ENCODE data around the gene ELAVL1. TPM values are rescaled to one million over a fixed set of nuclear protein-coding genes. Genes with fewer than 3 reads are reported as not detected.

Gene ELAVL1
- total and polyA plus RNA-seq, 2 donors (not counting 1 experiment from before 2014, with no cell fraction given) = 21.8 to 63.5 TPM

DNA sequence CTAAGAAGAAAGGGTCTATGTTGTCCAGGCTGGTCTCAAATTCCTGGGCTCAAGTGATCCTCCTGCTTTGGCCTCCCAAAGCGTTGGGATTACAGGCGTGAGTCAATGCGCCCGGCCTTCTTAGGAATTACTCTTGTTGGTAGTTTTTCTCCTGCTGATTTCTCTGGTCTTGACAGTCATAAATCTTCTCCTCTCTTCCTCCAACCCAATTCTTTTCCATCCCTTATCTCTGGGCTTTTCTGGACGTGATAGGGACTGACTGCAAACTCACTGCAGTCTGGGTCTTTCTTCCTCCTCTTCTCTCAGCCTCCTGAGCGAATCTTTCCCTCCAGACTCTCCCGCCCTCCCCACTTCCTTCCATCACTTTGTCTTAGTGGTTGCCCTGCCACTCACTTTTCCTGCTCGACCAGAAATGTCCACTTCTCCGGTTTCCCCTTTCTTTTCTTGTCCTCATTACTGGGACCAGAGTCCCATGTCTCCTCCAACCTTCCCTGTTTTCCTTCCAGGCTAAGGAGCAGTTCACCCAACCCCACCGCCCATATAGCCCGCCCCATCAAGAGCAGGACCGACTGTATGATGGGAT is 40.1 kb downstream of the ELAVL1 start:
- TF ChIP-seq EZH2 (IDR thresholded peaks at IDR 0.05; ENCODE audit: borderline replicate concordance, insufficient read depth, low read depth, low read length, poor library complexity, severe bottlenecking) = no peak
- TF ChIP-seq, protein P1, sequence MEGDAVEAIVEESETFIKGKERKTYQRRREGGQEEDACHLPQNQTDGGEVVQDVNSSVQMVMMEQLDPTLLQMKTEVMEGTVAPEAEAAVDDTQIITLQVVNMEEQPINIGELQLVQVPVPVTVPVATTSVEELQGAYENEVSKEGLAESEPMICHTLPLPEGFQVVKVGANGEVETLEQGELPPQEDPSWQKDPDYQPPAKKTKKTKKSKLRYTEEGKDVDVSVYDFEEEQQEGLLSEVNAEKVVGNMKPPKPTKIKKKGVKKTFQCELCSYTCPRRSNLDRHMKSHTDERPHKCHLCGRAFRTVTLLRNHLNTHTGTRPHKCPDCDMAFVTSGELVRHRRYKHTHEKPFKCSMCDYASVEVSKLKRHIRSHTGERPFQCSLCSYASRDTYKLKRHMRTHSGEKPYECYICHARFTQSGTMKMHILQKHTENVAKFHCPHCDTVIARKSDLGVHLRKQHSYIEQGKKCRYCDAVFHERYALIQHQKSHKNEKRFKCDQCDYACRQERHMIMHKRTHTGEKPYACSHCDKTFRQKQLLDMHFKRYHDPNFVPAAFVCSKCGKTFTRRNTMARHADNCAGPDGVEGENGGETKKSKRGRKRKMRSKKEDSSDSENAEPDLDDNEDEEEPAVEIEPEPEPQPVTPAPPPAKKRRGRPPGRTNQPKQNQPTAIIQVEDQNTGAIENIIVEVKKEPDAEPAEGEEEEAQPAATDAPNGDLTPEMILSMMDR (IDR thresholded peaks at IDR 0.05) = no peak
- Histone ChIP-seq H3K27ac (ENCODE audit: low read length in 2 of 2) (no peak overlapping the region), H2AFZ (ENCODE audit: insufficient read depth, low read depth, low read length, poor library complexity, severe bottlenecking) (no peak overlapping the region), H4K20me1 (ENCODE audit: control insufficient read depth, insufficient read depth, low read length, poor library complexity, severe bottlenecking) (no peaks in the 10 kb centered on the region), H3K9me3 (ENCODE audit: control extremely low read depth in 1 of 3, control insufficient read depth in 2 of 3, insufficient read depth in 1 of 3, low read length in 2 of 3) (no peaks in the 10 kb centered on the region), H3K4me1 (ENCODE audit: control insufficient read depth in 2 of 2, insufficient read depth in 2 of 2, low read length in 2 of 2) (no peaks in the 10 kb centered on the region), H3K79me2 (ENCODE audit: control insufficient read depth, insufficient read depth, low read length) (no peaks in the 10 kb centered on the region), H3K36me3 (replicated peaks in 1 of 2; ENCODE audit: control extremely low read depth in 1 of 2, control insufficient read depth in 1 of 2, extremely low read depth in 1 of 2, insufficient read depth in 2 of 2, low read length in 1 of 2) (peaks cover 3 to 65% of the 10 kb centered on the region in 2 experiments), H3K9ac (ENCODE audit: low read length) (no peak overlapping the region), H3K27me3 (replicated peaks in 1 of 4; ENCODE audit: control extremely low read depth in 1 of 4, control insufficient read depth in 3 of 4, insufficient read depth in 4 of 4, low read length in 3 of 4) (no peaks in the 10 kb centered on the region), H3K4me3 (ENCODE audit: control extremely low read depth in 1 of 5, extremely low read depth in 1 of 5, insufficient read depth in 1 of 5, low read depth in 2 of 5, low read length in 4 of 5) (no peak overlapping the region), H3K4me2 (replicated peaks; ENCODE audit: low read depth, low read length, poor library complexity, severe bottlenecking) (no peak overlapping the region)
- ATAC-seq (ENCODE audit: low read depth) = no peak
- intact Hi-C loops (cut with micrococcal nuclease) = no loop called here
- WGBS (ENCODE audit: insufficient coverage) = 91% methylated on average over 6 of the region's 12 CpGs
- Mint-ChIP-seq H3K4me1 (no peaks in the 10 kb centered on the region), H3K27me3 (no peaks in the 10 kb centered on the region), H3K4me3 (no peak overlapping the region), H3K27ac (no peak overlapping the region), H3K9me3 (ENCODE audit: insufficient read depth) (no peaks in the 10 kb centered on the region)
- ChIA-PET CTCF (interaction anchor here (0.6 kb wide), 1 partner anchor 650 kb away, joined by 3 read pairs; no protein-coding TSS in a partner anchor), POLR2A (no interaction called here)
- DNase-seq = no peak

DNA sequence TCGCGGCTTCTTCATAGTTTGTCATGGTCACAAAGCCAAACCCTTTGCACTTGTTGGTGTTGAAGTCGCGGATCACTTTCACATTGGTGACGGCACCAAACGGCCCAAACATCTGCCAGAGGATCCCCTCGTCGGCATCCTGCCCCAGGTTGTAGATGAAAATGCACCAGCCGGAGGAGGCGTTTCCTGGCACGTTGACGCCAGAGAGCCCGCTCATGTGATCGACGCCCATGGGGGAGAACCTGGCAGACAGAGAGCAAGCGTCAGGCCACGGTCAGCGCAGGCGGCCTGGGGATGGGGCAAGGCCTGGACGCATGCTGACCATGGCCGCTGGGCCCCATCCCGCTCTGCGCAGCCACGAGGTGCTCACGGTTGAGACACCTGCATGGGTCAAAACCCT is 41.9 kb downstream of the ELAVL1 start:
- DNase-seq (no peak), ATAC-seq (ENCODE audit: low read depth) (no peak)
- Histone ChIP-seq H3K4me1 (ENCODE audit: control insufficient read depth in 2 of 2, insufficient read depth in 2 of 2, low read length in 2 of 2) (no peaks in the 10 kb centered on the region), H3K9ac (ENCODE audit: low read length) (no peak overlapping the region), H3K27ac (ENCODE audit: low read length in 2 of 2) (no peak overlapping the region), H3K27me3 (replicated peaks in 1 of 4; ENCODE audit: control extremely low read depth in 1 of 4, control insufficient read depth in 3 of 4, insufficient read depth in 4 of 4, low read length in 3 of 4) (no peaks in the 10 kb centered on the region), H4K20me1 (ENCODE audit: control insufficient read depth, insufficient read depth, low read length, poor library complexity, severe bottlenecking) (no peaks in the 10 kb centered on the region), H3K4me2 (replicated peaks; ENCODE audit: low read depth, low read length, poor library complexity, severe bottlenecking) (no peak overlapping the region), H2AFZ (ENCODE audit: insufficient read depth, low read depth, low read length, poor library complexity, severe bottlenecking) (no peak overlapping the region), H3K36me3 (replicated peaks in 1 of 2; ENCODE audit: control extremely low read depth in 1 of 2, control insufficient read depth in 1 of 2, extremely low read depth in 1 of 2, insufficient read depth in 2 of 2, low read length in 1 of 2) (peaks cover 3 to 60% of the 10 kb centered on the region in 2 experiments), H3K4me3 (ENCODE audit: control extremely low read depth in 1 of 5, extremely low read depth in 1 of 5, insufficient read depth in 1 of 5, low read depth in 2 of 5, low read length in 4 of 5) (no peak overlapping the region), H3K79me2 (ENCODE audit: control insufficient read depth, insufficient read depth, low read length) (no peaks in the 10 kb centered on the region), H3K9me3 (ENCODE audit: control extremely low read depth in 1 of 3, control insufficient read depth in 2 of 3, insufficient read depth in 1 of 3, low read length in 2 of 3) (no peaks in the 10 kb centered on the region)
- H3K27ac Mint-ChIP-seq = no peak overlapping the region
- ChIA-PET CTCF (no interaction called here), POLR2A (no interaction called here)
- no peaks in the 10 kb centered on the region for H3K9me3 Mint-ChIP-seq (ENCODE audit: insufficient read depth)
- 98% methylated on average over 25 of the region's 25 CpGs for WGBS (ENCODE audit: insufficient coverage)
- TF ChIP-seq, protein P1 (IDR thresholded peaks at IDR 0.05) = no peak
- no peak for TF ChIP-seq EZH2 (IDR thresholded peaks at IDR 0.05; ENCODE audit: borderline replicate concordance, insufficient read depth, low read depth, low read length, poor library complexity, severe bottlenecking)
- H3K4me3 Mint-ChIP-seq = no peak overlapping the region
- H3K4me1 Mint-ChIP-seq = no peaks in the 10 kb centered on the region
- H3K27me3 Mint-ChIP-seq = no peaks in the 10 kb centered on the region
- intact Hi-C loops (cut with micrococcal nuclease) = no loop called here

Measured in B cell (primary cell).